Measurements from ENCODE around the gene AMIGO2. TPM values are rescaled to one million over a fixed set of nuclear protein-coding genes. Genes with fewer than 3 reads are reported as not detected.

Gene AMIGO2
- total RNA-seq, 3 donors from 2014 or later: 3.5 to 39.3 (median 4.8) TPM

DNA sequence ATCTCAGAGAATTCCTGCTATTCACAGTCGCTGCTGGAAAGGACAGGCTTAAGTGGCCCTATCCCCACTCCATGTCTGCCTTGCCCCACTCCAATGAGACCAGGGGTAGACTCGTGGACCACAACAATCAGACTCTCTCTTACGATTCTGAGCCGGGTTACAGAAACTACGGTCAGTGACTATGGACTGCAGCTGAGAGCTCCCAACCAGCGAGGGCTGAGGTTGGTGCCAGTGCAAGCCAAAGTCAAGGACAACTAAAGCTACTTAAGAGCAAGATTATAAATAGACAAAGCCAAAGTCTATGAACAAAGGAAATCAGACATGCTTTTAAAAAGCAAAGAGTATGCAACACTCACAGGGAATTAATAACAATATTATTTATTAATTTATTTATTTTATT lies 18.3 kb upstream of the AMIGO2 start:
- Histone ChIP-seq H3K4me1 (ENCODE audit: low read depth) (peaks cover 5% of the 10 kb centered on the region), H3K9me3 (no peaks in the 10 kb centered on the region), H3K36me3 (ENCODE audit: low read depth) (no peaks in the 10 kb centered on the region), H3K4me3 (no peak overlapping the region)
- DNase-seq: no peak
- intact Hi-C loops (cut with DNase I, micrococcal nuclease): no loop called here
- no peak for ATAC-seq
- TF ChIP-seq, protein P1, sequence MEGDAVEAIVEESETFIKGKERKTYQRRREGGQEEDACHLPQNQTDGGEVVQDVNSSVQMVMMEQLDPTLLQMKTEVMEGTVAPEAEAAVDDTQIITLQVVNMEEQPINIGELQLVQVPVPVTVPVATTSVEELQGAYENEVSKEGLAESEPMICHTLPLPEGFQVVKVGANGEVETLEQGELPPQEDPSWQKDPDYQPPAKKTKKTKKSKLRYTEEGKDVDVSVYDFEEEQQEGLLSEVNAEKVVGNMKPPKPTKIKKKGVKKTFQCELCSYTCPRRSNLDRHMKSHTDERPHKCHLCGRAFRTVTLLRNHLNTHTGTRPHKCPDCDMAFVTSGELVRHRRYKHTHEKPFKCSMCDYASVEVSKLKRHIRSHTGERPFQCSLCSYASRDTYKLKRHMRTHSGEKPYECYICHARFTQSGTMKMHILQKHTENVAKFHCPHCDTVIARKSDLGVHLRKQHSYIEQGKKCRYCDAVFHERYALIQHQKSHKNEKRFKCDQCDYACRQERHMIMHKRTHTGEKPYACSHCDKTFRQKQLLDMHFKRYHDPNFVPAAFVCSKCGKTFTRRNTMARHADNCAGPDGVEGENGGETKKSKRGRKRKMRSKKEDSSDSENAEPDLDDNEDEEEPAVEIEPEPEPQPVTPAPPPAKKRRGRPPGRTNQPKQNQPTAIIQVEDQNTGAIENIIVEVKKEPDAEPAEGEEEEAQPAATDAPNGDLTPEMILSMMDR (IDR thresholded peaks at IDR 0.05): no peak

DNA sequence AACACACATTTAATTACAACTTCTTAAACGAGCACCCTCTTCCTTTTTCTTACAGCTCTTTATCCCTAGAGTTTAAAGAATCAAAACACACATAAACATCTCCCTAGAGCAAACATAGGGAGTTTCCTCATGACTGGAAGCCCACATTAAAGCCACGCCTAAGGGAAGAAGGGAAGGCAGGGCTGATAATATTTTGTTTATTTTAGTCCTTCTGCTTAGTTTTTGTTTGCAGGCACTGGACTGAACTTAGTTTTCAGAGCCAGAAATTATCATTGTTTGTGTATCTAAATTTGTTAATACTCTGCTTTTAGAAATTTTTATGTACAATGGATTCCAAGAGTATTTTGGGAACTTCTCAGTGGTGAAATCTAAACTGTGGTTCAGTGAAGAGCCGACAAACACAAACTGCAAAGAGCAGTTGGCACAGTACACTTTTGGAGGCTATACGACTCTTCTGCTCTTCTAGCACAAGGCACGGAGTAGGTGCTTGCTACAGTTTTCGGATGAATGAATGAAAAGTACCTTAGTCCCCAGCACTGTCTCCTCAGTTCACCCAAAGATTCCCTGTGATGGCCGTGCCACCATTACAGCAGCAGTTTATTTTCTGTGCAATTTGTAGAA lies 17.6 kb upstream of the AMIGO2 start:
- peaks cover 5% of the 10 kb centered on the region for H3K4me1 ChIP-seq (ENCODE audit: low read depth)
- no peaks in the 10 kb centered on the region for H3K36me3 ChIP-seq (ENCODE audit: low read depth)
- TF ChIP-seq, protein P1 (IDR thresholded peaks at IDR 0.05): no peak
- DNase-seq (no peak), ATAC-seq (peak; percentile 68)
- intact Hi-C loops (cut with DNase I, micrococcal nuclease): no loop called here
- no peak overlapping the region for H3K4me3 ChIP-seq
- no peaks in the 10 kb centered on the region for H3K9me3 ChIP-seq

DNA sequence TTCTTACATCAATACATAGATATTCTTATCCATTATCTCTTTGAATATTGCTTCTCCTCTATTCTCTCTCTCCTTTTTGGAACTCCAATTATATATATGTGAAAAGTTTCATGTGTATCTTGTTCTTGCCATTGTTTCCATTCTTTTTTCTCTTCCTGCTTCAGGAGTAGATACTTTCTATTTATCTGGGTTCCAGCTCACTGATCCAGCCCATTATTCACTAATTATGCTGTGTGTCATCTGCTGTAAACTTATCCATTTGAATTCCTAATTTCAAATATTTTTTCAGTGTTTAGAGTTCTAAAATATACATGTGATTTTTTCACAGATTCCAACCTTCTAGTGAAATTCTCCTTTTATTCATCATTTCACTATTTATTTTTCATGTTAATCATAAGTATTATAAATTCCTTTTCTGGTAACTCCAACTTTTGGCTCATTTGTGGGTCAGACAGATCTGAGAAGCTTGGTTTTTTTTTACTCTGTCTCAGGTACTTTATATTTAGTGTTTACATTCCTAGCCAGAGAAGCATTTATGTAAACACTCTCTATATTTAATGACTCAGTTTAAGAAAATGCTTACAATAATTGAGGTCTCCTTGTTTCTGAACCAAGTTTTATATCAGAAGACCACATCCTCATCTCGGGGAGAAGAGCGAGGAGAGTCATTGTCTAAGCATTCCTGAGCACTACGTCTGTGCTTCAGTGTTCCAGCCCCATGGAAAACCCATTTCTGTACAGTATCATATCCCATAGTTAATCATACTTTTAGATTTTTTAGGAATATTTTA lies 15.9 kb upstream of the AMIGO2 start:
- DNase-seq (no peak), ATAC-seq (no peak)
- Histone ChIP-seq H3K4me1 (ENCODE audit: low read depth) (peaks cover 5% of the 10 kb centered on the region), H3K9me3 (no peaks in the 10 kb centered on the region), H3K4me3 (no peak overlapping the region), H3K36me3 (ENCODE audit: low read depth) (no peaks in the 10 kb centered on the region)
- TF ChIP-seq, protein P1 (IDR thresholded peaks at IDR 0.05): no peak
- intact Hi-C loops (cut with DNase I, micrococcal nuclease): no loop called here

DNA sequence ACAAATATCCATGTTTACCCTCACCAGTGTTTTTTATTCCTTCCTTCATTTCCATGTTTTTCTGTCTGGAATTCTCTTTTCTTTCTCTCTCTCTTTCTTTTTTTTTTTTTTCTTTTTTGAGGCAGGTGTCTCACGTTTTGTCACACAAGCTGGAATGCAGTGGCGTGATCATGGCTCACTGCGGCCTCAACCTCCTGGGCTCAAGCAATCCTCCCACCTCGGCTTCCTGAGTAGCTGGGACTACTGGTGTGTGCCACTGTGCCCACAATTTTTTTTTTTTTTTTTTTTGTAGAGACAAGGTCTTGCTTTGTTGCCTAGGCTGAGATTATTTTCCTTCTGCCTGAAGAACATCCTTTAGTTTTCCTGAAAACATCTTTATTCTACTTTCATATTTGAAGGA lies 15.0 kb upstream of the AMIGO2 start:
- peaks cover 5% of the 10 kb centered on the region for H3K4me1 ChIP-seq (ENCODE audit: low read depth)
- H3K9me3 ChIP-seq: no peaks in the 10 kb centered on the region
- intact Hi-C loops (cut with DNase I, micrococcal nuclease): no loop called here
- no peak overlapping the region for H3K4me3 ChIP-seq
- no peak for DNase-seq
- H3K36me3 ChIP-seq (ENCODE audit: low read depth): no peaks in the 10 kb centered on the region
- ATAC-seq: no peak
- TF ChIP-seq, protein P1 (IDR thresholded peaks at IDR 0.05): no peak

DNA sequence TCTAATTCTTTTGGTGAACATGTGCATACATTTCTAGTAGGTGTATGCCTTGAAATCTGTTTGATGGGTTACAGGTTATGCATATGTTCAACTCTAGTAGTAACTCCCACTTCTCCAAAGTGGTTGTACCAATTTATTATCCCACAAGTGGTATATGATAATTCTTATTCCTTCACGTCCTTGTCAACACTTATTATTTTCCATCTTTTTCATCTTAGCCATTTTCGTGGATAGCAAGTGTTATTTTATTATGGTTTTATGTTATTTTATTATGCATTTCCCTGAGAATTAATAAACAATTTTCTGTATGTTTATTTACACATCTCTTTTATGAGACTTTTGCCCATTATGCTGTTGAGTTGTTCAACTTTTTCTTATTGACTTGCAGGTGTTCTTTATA lies 11.2 kb upstream of the AMIGO2 start:
- DNase-seq (no peak), ATAC-seq (no peak)
- intact Hi-C loops (cut with DNase I, micrococcal nuclease): no loop called here
- TF ChIP-seq, protein P1 (IDR thresholded peaks at IDR 0.05): no peak
- no peaks in the 10 kb centered on the region for H3K9me3 ChIP-seq
- H3K36me3 ChIP-seq (ENCODE audit: low read depth): no peaks in the 10 kb centered on the region
- H3K4me1 ChIP-seq (ENCODE audit: low read depth): no peaks in the 10 kb centered on the region
- H3K4me3 ChIP-seq: no peak overlapping the region

Data from mucosa of descending colon (tissue), 3 donors.